GM18909 (cell line): Measurements from ENCODE around the gene OTOS.

Source experiments
- ATAC-seq: cut with Tn5 transposase; IDR thresholded peaks from one replicate; pipeline ENCODE4 v1.9.1; 2021; ENCODE audit warnings: mild to moderate bottlenecking; ENCODE audit not compliant: unreplicated experiment, poor library complexity

Gene OTOS

DNA sequence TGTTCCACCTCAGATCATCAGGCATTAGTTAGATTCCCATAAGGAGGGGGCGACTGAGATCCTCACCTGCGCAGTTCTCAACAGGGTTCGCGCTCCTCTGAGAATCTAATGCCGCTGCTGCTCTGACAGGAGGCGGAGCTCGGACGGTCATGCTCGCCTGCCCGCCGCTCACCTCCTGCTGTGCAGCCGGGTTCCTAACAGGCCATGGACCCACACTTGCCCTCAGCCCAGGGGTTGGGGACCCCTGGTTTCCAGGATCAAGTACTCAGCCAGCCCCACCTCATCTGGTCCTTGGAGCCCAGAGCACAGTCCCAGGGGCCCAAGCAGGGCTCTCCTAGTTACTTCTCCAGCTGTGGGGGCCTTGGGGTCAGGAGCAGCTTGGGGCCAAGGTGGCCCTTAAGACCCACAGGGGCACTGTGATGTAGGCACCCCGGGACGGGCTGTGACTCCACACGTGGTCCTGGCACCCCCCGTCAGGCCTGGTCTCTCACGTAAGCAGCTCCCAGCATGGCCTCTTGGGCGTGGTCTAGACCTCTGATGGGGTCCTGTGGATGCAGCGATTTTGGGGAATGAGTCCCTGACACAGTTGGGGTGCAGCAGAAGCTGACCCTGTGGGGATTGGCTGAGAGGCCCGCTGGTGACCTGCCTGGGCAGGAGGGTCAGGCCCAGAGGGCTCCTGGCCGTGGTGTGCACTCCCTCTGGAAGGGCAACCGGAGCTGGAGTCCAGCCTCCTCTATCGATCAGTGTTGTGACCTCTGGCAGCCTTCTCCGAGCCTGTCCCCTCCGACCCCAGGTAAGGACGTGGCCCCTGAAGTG, 28.3 kb upstream of the OTOS start:
- ATAC-seq, result no peak

DNA sequence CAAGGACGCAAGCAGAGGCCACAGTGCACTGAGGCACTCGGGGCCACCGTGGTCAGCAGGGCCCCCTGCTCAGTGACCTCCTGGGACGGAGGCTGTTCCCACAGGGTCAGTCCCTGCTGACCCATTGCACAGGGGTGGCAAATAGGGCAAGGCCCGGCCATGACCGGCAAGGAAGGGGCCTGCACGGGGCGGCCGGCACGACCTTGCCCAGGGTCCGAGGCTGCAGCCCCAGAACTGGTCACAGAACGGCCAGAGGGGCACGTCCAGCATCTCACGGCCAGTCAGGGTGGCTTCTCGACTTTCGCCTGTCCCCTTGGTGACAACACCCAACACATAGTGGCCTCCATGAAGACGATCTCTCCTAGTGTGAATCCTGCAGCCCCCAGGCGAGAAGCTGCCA, 27.6 kb upstream of the OTOS start:
- no peak for ATAC-seq

DNA sequence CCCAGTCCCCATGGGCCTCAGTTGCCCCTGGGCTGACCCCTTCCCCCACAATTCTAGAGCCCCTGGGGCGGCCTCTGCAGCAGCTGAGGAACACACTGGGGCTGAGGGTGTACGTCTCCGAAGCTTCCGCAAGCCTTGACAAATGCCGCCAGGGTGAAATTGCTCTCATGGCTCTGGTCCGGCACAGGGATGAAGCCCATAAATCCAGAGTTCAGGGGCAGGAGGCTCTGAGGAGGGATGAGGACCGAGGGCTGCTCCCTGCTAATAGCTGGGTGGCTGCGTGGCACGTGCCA, 27.1 kb upstream of the OTOS start:
- no peak for ATAC-seq

DNA sequence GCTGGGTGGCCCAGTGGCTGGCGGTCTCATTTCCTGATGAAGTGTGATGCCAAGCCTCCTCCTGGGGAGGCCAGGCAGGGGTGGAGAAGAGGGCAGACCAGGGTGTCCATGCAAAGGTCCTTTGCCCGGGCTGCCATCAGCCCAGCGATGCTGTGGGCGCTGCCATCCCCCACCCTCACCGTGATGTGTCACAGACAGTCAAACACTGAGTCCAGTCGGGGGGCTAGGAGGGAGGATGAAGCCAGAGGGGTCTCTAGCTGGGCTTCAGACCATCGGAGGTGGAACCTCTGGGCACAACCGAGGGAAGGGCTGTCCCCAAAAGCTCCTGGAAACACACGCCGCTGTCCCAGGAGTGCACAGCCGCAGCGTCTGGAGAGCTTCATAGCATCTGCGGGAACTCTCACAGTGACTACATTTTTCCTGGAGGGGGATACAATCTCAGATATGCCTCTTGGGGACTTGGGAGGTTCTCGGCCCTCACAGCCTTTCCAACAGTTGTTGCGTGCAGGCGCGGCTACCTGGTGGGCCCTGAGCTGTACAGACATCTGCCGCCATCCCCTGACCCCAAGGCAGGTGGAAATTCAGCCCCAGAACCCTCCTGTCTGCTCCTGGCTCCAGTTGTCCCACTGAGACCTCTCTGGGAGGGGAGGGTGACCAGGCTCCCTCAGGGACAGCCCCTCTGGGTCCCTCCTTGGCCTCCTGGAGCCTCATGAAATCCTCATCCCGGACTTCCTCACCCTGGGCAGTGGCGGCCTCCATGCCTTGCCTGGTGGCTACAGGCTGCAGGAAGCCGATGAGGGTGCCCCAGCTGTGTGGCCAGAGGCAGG, 26.5 kb upstream of the OTOS start:
- ATAC-seq, result no peak

DNA sequence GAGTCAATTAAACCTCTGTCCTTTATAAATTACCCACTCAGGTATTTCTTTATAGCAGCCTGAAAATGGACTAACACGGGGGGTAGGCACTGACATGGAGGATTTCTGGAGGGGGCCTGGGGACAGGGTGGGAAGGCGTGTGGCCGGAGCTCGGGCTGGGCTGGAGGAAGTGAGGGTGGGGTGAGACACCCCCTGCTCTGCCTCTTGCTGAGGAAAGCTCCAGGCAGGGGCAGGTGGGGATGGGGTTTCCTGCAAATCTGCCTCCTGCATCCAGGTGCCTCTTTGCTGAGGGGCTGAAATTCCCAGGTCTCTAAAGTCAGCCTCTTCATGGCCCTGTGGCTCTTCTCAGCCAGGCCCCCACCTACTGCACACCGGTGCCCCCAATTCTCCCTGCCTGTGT, 25.7 kb upstream of the OTOS start:
- no peak for ATAC-seq

DNA sequence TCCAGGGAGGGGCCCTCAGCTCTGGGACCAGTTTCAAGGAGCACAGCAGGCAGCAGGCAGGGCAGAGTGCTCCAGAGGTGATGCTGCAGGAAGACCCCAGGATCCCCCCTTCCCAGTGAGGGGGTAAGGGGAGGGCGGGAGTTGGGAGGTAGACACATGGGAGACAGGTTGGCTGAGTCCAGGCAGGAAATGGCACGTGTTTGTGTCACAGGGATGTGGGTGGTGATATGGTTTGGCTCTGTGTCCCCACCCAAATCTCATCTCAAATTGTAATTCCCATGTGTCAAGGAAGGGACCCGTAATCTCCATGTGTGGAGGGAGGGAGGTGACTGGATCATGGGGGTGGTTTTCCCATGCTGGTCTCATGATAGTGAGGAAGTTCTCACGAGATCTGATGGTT, 25.2 kb upstream of the OTOS start:
- ATAC-seq, result no peak

DNA sequence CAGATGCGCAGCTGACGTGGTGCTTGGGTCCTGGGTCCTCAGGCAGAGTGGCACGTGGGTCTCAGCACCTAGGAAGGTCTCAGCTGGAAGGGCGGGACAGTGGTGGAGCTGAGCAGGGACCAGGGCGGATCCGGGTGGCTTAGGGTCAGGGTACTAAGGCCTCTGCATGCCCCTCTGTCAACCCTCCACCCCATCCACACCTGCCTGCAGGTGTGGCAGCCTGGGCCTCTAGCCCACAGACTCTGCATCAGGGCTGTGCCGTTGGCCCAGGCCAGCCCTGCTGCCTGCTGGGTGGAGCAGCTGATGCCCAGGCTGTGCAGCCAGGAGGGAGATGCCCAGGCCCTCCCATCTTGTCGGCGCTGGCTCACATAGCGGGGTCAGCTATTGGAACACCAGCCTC, 24.6 kb upstream of the OTOS start:
- ATAC-seq, result no peak

DNA sequence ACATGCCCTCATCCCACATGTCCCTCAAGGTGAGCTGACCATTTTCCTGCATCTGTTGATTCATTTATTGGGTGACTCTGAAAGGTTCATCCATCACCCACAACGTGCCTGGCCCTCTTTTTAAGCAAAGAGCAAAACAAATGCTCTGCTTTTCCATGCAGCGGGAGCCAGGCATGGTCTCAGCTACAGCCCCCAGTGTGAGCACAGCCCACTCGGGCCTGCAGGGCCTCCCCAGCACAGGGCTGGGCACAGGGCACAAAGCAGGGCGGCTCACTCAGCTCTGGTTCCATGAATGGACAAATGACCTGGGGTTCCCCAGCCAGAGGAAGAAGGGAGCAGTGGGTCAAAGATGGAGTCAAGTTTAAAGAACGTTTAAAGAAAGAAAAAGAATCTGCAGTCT, 24.1 kb upstream of the OTOS start:
- no peak for ATAC-seq

DNA sequence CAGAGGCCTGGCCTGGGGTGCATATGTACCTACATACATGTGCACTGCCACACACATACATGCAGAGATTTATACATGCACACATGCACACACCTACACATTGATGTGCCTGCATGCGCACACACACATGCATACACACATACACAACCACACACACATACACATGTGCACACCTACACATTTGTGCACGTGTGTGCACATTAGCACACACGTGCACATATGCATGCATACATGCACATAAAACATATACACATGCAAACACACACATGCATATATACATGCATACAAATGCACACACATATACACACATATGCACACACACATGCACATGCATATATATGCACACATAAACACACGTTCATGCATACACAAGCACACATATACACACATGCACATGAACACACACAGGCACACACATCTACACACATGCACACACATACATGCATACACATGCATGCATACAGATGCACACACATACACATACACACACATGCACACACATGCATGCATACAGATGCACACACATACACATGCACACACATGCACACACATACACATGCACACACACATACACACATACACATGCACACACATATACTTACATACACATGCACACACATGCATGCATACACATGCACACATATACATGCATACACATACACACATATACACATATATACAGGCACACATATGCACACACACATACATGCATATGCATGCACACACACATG, 23.6 kb upstream of the OTOS start:
- ATAC-seq, result no peak

DNA sequence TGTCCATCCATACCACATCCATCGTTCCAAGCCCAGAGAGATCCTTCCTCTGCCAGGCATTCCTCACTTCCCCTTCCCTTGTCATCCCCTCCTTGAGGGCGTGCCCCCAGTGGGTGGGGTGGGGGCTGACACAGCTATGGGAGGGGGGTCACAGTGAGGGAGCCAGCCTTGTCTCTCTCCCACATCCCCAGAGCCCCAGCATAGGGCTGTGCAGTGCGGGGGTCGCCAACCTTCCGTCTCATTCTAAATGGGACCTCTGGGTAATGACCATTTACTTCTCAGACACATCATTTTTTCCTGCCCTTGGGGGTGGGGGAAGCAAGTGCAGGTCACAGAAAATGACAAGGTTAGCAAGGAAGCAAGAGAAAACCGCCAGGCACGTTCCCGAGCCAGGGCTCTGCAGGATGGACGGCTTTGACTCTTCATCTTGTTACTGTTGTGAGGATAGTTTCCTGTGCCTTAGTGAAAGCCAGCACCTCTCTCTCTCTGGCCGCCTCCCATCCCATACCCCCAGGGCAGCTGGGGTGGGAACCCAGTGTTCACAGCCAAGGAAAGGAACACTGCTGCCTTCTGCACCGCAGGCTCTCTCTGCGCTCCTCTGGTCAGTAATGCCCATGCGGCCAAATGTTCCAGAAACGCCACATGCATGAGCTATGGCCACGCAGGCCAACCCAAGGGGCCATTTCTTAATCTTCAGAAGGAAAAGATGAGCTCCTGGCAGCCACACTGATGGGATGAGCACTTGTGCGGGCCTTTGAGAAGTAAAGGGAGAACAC, 22.7 kb upstream of the OTOS start:
- no peak for ATAC-seq

DNA sequence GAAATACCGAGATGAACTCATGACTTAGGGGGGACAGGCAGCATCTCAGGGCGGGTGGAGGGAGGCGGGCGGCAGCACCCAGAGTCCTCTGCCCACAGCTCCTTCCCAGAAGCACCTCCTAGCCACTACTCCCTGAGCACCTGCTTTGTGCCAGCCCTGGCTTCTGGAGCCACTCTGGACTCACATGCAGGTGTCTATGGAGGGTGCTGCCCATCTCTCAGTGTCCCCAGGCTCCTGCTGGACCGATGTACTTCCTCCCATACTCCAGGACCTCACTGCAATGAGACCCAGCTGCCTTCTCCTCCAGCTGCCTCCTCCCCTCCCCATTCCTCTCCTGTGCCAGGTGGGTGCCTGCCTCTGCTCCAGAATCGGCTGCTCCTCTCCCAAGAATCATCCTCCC, 22.1 kb upstream of the OTOS start:
- ATAC-seq, result no peak

DNA sequence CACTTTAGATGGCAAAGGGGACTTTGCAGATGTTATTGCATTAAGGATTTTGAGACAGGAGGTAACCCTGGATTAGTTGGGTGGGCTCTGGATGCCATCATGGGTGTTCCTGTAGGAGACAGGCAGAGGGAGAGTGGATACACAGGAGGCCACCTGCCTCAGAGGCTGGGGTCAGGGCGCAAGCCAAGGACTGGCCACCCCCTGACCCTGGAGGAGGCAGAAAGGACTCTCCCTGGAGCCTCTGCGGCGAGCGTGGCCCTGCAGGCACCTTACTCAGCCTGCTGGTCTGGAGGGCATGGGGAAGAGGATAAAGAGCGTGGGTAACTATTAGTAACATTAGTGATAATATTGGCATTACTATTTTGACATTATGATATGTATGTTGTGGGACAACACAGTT, 21.6 kb upstream of the OTOS start:
- no peak for ATAC-seq

DNA sequence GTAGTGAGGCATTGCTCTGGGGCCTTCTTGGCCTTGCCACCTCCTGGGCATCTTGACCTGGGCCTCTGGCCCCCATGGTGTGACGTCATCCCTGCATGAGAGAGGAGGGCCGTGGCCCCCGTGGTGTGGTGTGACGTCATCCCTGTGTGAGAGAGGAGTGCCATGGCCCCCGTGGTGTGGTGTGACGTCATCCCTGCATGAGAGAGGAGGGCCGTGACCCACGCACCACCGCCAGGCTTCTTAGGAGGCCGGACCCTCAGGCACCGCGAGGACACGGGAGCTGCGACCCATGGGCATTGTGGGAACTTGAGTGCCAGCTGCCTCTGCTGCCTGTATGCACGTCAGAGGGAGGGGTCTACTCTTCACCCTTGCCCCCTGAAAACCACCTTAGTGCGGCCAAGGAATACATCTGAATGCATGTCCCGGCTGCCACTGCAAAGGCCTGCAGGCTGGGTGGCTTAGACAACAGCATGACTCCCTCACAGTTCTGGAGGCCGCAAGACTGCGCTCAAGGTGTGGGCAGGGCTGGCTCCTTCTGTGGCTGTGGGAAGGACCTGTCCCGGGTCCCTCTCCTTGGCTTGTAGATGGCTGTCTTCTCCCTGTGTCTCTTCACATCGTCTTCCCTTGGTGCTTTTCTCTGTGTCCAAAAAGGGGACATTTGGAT, 20.8 kb upstream of the OTOS start:
- no peak for ATAC-seq

DNA sequence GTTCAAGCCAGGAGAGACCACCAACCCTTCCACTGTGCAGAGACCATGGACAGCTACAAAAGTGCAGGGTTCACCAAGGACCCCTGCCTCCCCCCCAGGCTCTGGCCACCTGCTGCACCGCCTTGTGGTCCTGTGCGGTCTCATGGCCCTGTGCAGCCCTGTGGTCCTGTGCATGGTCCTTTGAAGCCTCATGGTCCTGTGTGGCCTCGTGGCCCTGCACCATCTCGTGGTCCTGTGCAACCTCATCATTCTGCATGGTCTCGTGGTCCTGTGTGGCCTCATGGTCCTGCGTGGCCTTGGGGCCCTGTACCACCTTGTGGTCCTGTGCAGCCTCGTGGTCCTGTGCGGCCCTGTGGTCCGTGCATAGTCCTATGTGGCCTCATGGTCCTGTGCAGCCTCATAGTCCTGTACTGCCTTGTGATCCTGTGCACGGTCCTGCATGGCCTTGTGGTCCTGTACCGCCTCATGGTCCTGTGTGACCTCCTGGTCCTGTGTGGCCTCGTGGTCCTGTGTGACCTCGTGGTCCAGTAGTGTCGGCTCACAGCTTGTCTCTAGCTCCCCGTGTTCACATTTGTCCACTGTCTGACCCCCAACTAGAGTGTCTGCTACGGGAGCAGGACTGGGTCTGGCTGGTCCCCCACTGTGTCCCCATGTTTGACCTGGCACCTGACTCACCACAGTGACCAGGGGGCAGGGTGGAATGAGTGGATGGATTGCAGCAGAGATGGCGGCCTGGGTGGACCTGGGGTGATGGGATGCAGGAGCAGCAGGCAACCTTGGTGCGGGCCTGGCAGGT, 20.0 kb upstream of the OTOS start:
- no peak for ATAC-seq

DNA sequence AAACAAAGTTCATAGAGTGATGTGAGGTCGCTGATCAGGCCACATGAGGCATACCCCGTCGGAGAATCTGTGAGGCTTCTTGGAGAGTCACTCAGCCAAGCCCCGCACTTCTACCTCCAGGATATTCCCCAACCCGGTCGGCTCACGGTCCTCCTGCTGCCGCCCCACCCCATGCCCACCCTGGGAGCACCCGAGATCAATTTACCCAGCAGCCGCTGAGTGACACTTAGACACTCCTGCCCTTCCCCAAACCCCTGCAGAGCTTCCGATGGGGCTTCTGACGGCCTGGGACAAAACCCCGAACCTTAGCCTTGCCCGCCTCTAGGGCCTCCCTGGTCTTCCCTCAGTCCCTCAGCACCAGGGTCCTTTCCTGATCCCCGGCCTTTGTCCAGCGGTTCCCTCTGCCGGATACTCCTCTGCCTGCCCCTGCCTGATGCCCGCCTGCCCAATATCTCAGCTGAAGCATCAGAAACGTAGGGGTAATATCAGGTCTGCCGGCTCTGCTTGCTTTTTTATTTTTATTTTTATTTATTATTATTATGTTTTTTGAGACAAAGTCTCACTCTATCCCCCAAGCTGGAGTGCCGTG, 18.9 kb upstream of the OTOS start:
- ATAC-seq, result no peak

DNA sequence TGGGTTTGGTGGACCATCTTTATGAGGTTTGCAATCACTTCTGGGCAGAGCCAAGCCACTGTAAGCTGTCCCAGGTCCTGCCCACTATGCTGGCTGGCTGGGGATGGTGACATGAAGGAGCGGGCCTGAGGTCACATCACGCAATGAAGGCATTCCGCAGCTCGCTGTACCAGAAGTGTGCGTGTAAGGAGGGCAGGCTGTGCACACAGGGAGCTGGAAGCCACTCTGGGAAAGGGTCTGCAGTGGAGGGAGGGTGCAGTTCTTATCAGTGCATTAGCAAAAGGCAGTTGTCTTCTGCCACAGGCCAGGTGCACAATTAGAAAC, 16.7 kb upstream of the OTOS start:
- no peak for ATAC-seq

DNA sequence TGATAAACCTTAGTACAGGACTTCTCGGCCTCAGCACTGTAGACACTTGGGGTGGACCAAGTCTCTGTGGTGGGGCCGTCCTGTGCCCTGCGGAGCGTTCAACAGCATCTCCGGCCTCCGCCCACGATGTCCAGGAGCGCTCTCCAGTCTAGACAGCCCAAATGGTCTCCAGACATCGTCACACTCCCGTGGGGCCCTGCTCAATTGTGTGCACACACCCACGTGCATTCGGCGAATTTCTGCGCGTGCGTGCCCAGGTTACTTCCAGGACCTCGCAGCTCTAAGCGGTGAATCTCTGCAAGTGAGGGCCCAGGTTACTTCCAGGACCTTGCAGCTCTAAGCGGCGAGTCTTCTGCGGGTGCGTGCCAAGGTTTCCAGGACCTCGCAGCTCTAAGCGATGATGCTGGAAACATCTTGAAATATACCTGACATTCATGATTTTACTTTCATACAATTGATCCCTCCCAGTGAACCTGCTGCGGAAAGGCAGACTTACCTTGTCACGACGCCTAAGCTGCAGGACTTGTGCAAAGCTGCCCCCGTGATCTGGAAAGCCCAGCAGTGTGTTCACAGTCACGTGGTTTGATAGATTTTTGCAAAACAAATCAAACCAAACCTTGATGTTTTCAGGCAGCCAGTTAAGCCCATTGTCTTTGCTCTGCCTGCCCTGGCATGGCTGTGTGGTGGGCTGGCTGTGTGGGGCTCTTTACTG, 16.1 kb upstream of the OTOS start:
- no peak for ATAC-seq

DNA sequence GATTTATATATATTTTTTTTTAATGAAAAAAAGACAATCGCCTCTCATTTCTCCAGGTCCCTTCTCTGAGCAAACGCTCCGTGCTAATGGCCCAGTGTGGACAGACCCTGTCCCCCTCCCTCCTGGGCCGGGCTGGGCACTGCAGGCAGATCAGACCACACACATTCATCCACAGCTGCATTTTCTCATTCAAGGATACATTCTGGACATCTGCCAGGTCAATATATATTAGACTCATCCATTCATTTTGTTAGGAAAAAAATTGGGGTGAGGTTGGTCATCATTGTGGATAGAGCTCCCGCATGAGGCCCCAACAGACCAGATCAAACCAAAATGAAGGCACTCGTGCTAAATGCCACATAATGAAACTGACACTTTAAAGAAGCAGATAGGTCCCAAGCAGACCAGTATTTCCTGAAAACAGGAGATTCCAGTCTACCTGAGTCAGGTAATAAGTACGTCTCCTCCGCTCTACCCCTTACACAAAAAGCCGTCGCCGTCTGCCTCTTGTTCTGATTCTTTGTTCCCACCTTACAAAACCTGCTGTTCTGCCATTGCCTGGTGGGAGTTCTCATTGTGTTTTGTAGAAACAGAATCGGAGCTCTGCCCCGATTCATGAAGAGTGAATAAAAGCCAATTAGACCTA, 15.4 kb upstream of the OTOS start:
- ATAC-seq, result no peak
